GM19193 (cell line): Measurements from ENCODE around the gene NECTIN2.

Experiments
- POLR2A ChIP-seq: IDR thresholded peaks from 4 replicates; pipeline ENCODE4 v1.6.1; 2011; ENCODE audit not compliant: insufficient read depth, insufficient read length; ENCODE audit errors: extremely low read depth

The NECTIN2 gene

GRCh38 chr19:44845612-44846454 is at the start of gene NECTIN2:
Gene NECTIN2 (plus strand): TSS chr19:44846297. CDS start chr19:44846526, 229 bp downstream.
- no peak for TF ChIP-seq POLR2A

- TF ChIP-seq POLR2A, result no peak
Observed at GRCh38 chr19:44796701-44797115, 49.4 kb upstream of the NECTIN2 start.

- TF ChIP-seq POLR2A, result no peak
Observed at GRCh38 chr19:44799627-44800346, 46.3 kb upstream of the NECTIN2 start.

GRCh38 chr19:44800461-44800860 is 45.6 kb upstream of the NECTIN2 start:
- TF ChIP-seq POLR2A, result no peak

GRCh38 chr19:44803442-44804428 is 42.4 kb upstream of the NECTIN2 start:
- no peak for TF ChIP-seq POLR2A

GRCh38 chr19:44806291-44806690 is 39.8 kb upstream of the NECTIN2 start:
- TF ChIP-seq POLR2A, result no peak

- TF ChIP-seq POLR2A, result no peak
Observed at GRCh38 chr19:44807162-44807561, 38.9 kb upstream of the NECTIN2 start.

GRCh38 chr19:44807652-44808462 is 38.2 kb upstream of the NECTIN2 start:
- no peak for TF ChIP-seq POLR2A

GRCh38 chr19:44808463-44809371 is 37.4 kb upstream of the NECTIN2 start, which contains the start of gene BCAM:
Gene BCAM (plus strand): TSS chr19:44809103. CDS start chr19:44809125, 22 bp downstream.
- TF ChIP-seq POLR2A, result no peak

- TF ChIP-seq POLR2A, result no peak
Observed at GRCh38 chr19:44809577-44810233, 36.4 kb upstream of the NECTIN2 start.

- no peak for TF ChIP-seq POLR2A
Observed at GRCh38 chr19:44810234-44811121, 35.6 kb upstream of the NECTIN2 start.

GRCh38 chr19:44811122-44811419 is 35.0 kb upstream of the NECTIN2 start:
- TF ChIP-seq POLR2A, result no peak

- TF ChIP-seq POLR2A, result no peak
Observed at GRCh38 chr19:44812142-44812718, 33.9 kb upstream of the NECTIN2 start.
